ENCODE results near the gene CRTC2. TPM values are rescaled to one million over a fixed set of nuclear protein-coding genes. Genes with fewer than 3 reads are reported as not detected.

CRTC2 gene
- total RNA-seq, 3 donors from 2014 or later, result 16.2 to 19.7 (median 19.0) TPM

DNA sequence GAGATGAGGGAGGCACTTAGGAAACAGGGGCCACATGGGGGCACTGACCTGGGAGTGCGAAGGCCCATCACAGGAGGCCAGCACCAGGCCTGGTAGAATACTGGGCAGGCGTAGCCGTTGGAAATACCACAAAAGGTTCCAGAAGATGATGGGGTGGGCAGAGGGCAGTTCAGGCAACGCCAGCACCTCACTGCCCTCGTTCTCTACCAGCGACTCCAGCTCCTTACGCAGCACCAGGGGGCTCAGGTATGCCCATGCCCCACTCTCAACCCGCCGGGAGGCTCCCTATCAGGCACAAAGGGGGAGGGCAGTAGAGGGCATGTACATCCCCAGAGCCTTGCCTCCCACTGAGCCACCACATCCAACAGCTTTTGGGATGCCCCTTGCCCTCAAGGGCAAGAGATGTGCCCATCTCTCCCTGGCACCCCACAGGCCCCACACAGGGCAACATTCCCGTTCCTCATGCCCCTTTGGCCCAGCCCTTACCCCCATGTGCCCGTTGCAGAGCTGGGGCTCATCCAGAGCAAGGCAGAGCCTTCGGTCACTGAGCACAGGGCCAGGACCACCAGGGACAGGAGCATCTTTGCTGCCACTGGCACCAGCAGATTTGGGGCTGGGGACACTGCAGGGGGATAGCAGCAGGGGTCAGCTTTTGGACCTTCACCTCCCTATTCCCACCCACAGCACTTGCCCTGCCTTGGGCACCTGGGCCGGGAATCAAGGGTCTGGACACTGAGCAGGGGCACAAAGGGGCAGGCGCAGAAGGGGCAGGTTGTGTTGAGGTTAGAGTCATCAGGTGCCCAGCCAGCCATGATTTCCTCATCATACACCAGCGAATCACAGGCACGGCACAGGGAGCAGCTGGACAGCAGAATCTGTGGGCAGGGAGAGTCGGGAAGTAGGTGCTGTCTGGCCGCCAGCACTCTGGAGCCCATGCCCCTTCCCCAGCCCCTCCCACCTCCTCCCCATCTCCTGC is 26.0 kb downstream of the CRTC2 start:
- TF ChIP-seq, protein P1, sequence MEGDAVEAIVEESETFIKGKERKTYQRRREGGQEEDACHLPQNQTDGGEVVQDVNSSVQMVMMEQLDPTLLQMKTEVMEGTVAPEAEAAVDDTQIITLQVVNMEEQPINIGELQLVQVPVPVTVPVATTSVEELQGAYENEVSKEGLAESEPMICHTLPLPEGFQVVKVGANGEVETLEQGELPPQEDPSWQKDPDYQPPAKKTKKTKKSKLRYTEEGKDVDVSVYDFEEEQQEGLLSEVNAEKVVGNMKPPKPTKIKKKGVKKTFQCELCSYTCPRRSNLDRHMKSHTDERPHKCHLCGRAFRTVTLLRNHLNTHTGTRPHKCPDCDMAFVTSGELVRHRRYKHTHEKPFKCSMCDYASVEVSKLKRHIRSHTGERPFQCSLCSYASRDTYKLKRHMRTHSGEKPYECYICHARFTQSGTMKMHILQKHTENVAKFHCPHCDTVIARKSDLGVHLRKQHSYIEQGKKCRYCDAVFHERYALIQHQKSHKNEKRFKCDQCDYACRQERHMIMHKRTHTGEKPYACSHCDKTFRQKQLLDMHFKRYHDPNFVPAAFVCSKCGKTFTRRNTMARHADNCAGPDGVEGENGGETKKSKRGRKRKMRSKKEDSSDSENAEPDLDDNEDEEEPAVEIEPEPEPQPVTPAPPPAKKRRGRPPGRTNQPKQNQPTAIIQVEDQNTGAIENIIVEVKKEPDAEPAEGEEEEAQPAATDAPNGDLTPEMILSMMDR (IDR thresholded peaks at IDR 0.05), result no peak
- no peak for TF ChIP-seq POLR2AphosphoS5 (IDR thresholded peaks at IDR 0.05)
- no peak for TF ChIP-seq POLR2A (IDR thresholded peaks at IDR 0.05)
- intact Hi-C loops (cut with DNase I; ENCODE audit: low total_unique reads), result no loop called here
- DNase-seq (ENCODE audit: low spot score in 2 of 2), result no peak
- Histone ChIP-seq H3K4me3 (no peak overlapping the region), H3K27ac (no peak overlapping the region), H3K36me3 (peaks cover under 1% of the 10 kb centered on the region), H3K4me1 (no peaks in the 10 kb centered on the region), H3K27me3 (no peaks in the 10 kb centered on the region), H3K9me3 (no peaks in the 10 kb centered on the region)

DNA sequence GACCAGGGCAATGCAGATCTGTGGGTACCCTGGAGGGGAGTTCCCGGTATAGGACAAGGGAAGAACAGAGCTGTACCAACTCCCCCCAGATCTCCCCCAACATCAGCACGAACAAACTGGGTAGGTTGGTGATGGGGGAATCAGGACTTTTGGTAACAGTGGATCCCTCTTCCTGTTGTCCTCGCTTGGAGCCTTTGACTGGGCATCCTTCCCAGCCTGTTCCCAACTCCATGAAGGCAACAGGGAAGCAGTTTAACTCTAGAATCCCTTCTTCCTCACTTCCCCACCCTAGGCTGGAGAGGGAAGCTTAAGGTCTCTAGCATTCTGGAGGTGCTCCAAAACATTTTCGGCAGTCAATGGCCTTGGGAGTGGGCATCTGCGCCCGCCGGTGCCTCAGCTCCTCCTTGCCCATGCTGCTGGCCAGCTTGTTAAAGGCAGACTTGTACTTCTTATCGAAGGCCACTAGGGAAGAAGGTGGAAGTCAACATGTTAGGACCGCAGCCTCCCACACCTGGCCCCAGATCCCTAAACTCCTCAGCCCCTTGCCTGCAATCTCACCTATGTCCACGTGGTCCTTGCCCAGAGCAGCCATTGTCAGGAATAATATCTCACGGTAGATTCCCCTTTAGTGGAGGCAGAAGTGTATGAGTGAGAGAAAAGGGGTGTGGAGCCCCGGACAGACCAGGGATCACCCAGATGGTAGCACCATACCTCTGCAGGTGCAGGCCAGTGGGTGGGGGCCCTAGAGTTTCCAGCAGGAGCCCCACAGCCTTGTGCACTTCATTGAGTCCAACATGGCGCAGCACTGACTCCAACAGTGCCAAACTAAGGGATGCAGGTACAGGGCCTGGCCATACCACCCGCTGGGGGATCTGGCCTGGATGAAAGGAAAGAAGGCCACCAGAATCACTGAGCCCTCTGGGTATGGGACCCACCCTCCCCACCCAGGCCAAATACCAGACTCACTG is 28.1 kb downstream of the CRTC2 start:
- no peaks in the 10 kb centered on the region for H3K36me3 ChIP-seq
- intact Hi-C loops (cut with DNase I; ENCODE audit: low total_unique reads), result no loop called here

DNA sequence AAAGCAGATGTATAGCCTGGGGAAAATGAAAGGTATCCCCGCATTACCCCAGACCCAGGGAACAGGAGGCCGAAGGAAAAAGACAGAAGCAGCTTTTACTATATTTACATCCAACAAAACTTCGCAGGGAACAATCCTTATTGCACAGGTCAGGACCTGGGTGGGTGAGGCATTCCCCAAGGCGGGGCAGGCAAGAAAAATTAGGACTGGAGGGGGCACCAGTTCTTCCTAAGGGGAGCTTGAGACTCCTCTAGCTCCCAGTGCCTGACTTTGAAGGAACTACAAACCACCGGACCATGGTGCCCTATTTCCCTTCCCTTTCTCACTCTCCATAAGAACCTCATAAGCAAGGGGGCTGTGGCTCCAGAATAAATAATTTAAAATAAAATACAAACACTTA is 29.0 kb downstream of the CRTC2 start:
- Histone ChIP-seq H3K4me3 (no peak overlapping the region), H3K4me1 (no peaks in the 10 kb centered on the region), H3K36me3 (no peaks in the 10 kb centered on the region), H3K27me3 (no peaks in the 10 kb centered on the region), H3K27ac (peak overlapping the region; percentile 1 to 75), H3K9me3 (no peaks in the 10 kb centered on the region)
- intact Hi-C loops (cut with DNase I; ENCODE audit: low total_unique reads), result no loop called here
- no peak for TF ChIP-seq POLR2A (IDR thresholded peaks at IDR 0.05)
- TF ChIP-seq, protein P1 (IDR thresholded peaks at IDR 0.05), result no peak
- TF ChIP-seq POLR2AphosphoS5 (IDR thresholded peaks at IDR 0.05), result no peak
- no peak for DNase-seq (ENCODE audit: low spot score in 2 of 2)

More for the DNA sequence above, 28.1 kb downstream of the CRTC2 start:
- Histone ChIP-seq H3K9me3 (no peaks in the 10 kb centered on the region), H3K4me1 (no peaks in the 10 kb centered on the region), H3K27ac (peak overlapping the region in 1 of 2 donors; percentile 75), H3K4me3 (no peak overlapping the region), H3K27me3 (no peaks in the 10 kb centered on the region)
- DNase-seq (ENCODE audit: low spot score in 2 of 2), result no peak
- TF ChIP-seq, protein P1 (IDR thresholded peaks at IDR 0.05), result no peak
- no peak for TF ChIP-seq POLR2A (IDR thresholded peaks at IDR 0.05)
- TF ChIP-seq POLR2AphosphoS5 (IDR thresholded peaks at IDR 0.05), result no peak

DNA sequence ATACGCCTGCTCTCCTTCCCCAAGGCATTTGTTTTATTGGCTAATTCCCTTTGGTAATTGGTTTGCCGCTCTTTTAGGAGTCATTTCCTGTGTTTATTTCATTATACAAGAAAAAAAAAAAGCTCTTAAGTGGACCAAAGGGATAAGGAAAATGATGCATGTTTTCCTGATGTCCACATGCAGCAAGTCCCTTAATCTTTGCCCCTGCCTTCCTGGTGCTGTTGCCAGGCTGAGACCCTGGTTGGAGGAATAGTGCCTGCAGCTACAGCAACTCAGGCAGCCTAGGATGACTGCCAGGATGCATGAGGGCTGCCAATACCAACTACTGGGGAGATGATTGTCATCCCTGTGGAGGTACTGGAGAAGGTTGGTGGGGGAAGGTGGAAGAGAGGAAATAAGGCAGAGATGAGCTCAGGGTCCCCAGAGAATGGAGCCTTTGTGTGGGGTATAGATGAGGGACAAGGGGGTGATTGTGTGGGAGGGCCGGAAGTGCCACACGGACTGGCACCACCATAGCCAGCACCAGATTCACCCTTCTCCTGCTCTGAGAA is 29.5 kb downstream of the CRTC2 start:
- Histone ChIP-seq H3K4me1 (no peaks in the 10 kb centered on the region), H3K9me3 (no peaks in the 10 kb centered on the region), H3K27ac (peak overlapping the region; percentile 1 to 75), H3K4me3 (no peak overlapping the region), H3K27me3 (no peaks in the 10 kb centered on the region), H3K36me3 (no peaks in the 10 kb centered on the region)
- TF ChIP-seq POLR2A (IDR thresholded peaks at IDR 0.05) (no peak), POLR2AphosphoS5 (IDR thresholded peaks at IDR 0.05) (no peak)
- TF ChIP-seq, protein P1 (IDR thresholded peaks at IDR 0.05), result no peak
- intact Hi-C loops (cut with DNase I; ENCODE audit: low total_unique reads), result no loop called here
- DNase-seq (ENCODE audit: low spot score in 2 of 2), result no peak

Measured in breast epithelium (tissue), 4 donors.